ENCODE measurements around the gene PCNT.

DNA sequence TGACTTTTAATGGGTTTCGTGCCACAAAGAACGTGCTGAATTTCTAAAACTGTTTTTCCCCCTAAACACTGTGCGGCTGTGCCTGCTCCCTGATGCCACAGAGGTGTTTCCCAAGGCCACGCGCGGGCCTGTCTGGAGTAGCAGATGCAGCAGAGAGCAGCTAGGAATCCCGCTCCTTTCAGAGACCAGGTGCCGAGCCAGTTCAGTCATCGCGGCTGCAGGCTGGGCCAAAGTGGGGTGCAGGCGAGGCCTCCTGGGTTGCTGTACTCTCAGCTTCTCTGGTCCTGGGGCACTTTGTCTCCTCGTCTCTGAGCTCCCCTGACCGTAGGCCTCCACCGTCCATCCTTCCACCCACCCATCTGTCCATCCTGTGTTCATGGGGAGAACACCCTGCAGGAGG is 117.4 kb downstream of the PCNT start:
- TF ChIP-seq EP300 (IDR thresholded peaks at IDR 0.05) (no peak), CTCF (IDR thresholded peaks at IDR 0.05) (no peak), POLR2A (IDR thresholded peaks at IDR 0.05) (no peak)

All from tibial nerve (tissue), 4 donors.